ENCODE data around the gene ITLN1.

ITLN1 gene

DNA sequence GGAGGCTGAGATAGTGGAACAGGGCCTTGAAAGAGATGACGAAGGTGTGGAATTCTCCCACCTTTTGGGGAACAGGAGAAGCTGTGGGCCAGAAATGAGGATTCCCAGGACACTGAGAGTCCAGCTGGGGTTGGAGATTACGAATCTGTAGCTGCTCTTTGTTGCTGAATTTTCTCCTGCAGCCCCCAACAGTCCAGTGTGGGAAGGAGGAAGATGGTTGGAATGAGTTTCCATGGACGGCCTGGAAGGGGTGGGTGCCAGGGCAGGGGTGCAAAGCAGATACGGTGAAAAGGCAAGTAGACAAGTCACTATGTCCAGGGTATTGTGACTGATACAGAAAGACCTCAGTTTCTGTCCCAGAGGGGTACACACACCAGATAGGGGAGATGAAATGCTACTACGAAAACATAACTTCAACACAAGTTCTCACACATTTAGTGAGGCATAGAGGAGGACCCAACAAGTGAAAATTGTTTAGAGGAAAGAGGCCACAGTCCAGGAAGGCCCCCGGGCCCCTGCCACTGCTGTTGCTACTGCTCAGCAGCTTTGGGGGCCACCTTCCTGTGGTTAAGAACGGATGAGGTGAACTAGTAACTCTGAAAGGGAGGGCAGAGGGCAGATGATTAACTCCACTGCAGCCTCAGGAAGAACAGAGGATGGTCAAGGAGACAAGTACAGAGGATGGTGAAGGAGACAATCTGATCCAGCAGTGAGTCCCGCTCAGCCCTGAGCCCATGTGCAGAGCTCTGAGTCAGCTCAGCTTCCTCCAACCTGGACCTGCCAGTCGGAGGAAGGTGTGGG lies 29.6 kb downstream of the ITLN1 start:
- ATAC-seq = no peak

DNA sequence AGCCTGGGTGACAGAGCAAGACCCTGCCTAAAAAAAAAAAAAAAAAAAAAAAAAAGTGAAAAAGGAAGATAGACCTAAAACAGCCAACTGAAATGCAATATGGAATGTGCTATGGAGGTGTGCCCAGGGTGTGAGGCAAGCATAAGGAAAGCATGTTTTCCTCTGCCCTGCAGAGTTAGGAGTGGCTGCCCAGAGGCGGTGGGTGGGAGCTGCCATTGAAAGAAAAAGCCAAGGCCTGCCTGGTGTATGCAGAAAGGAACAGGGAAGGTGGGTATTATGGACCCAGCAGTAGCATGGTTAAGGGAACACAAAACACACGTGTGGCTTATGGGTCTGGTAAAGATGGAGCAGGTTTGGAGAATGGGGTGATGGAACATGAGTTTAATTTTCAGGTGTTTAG lies 31.2 kb downstream of the ITLN1 start:
- ATAC-seq = no peak

GRCh38 chr1:160853014-160853413 lies 32.0 kb downstream of the ITLN1 start:
- ATAC-seq = no peak

GRCh38 chr1:160850993-160851392 lies 34.0 kb downstream of the ITLN1 start:
- no peak for ATAC-seq

- ATAC-seq = no peak
Measured at GRCh38 chr1:160850541-160850940, 34.4 kb downstream of the ITLN1 start.

DNA sequence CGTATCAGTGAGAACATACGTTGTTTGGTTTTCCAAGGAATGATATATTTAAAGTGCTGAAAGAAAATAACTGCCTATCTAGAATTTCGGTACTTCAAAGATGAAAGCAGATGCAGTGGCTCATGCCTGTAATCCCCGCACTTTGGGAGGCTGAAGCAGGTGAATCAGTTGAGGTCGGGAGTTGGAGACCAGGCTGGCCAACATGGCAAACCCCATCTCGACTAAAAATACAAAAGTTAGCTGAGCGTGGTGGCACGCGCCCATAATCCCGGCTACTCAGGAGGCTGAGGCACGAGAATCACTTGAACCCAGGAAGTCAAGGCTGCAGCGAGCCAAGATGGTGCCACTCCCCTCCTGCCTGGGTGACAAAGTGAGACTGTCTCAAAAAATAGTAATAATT lies 38.7 kb downstream of the ITLN1 start:
- no peak for ATAC-seq

GRCh38 chr1:160844447-160845232 lies 40.3 kb downstream of the ITLN1 start:
- no peak for ATAC-seq

GRCh38 chr1:160841079-160841478 lies 43.9 kb downstream of the ITLN1 start:
- no peak for ATAC-seq

GRCh38 chr1:160839746-160840145 lies 45.2 kb downstream of the ITLN1 start:
- ATAC-seq = no peak

DNA sequence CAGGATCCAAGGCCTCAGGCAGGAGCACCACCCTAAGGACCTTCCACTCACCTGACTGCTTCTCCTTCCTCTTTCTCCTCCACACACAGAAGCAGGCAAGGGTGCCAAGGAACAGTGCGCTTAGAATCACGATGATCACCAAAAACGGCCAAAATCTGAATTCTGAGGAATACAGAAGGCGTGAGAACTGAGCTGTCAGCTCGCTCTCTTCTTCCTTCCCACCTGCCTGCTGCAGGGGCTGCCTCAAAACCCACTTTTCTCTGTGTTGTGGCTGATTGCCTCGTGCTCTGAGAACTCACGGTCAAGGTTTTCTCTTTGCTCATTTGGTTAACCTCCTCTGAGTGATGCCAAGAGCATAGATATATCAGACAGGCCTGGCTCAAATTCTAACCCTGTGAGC lies 46.1 kb downstream of the ITLN1 start:
- no peak for ATAC-seq

DNA sequence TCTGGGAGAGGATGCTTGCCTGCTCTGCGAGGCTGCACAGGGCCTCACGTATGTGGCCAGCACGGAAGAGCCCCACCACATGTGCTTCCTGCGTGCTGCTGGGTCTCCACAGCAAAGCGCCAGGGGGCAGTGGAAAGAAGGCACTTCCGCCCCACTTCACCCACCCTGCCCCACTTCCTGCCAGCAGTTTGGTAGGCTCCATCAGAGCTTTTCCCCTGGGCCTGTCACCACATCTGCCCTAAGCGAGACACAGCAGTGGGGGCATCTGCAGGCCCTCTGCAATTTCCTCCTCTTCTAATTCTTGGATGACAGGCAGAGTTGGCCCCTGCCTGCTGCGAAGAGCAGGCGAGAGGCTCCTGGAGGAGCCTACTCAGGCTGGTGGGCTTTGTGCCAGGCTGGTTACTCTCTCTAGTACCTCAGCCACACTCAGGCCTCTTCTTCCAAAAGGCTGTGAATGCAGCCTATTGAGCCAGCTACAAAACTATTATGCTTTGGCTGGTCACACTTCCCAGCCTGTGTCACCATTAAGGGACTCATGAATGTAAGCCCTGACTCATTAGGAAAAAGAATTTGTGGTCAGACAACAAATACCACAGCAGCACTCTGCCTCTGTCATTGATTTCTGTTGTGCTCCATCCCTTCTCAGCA lies 47.3 kb downstream of the ITLN1 start:
- peak; percentile 88 to 92 for ATAC-seq

DNA sequence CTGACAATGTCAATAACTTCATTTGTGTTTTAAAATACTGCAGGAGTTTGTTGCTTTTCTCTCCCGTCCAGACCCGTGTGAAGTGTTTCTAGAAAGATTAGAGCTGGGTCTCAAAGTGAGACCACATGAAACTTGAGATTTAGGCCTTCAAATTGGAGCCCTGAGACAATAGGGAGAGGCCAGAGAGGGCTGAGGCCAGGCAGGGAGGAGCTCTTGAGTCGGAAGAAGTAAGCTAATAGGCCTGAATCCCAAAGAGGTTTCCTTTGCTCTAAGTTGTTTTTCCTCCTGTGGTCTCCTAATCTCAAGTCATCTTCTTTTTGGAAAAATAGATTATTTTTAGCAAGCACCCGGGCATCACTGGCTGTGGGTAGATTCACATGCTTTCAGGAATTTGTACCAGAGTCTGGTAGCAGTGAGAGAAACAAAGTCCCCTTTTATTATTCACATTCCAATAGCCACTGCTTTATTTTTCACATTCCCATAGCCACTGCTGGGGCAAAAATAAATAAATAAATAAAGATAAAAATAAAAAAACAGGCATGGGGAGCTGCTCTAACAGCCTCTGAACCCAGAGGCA lies 47.9 kb downstream of the ITLN1 start:
- ATAC-seq = no peak

- ATAC-seq = no peak
Measured at GRCh38 chr1:160836561-160836960, 48.4 kb downstream of the ITLN1 start.

- no peak for ATAC-seq
Measured at GRCh38 chr1:160835751-160836150, 49.2 kb downstream of the ITLN1 start.

GRCh38 chr1:160834945-160835565 lies 49.9 kb downstream of the ITLN1 start:
- ATAC-seq = no peak

GRCh38 chr1:160830321-160831153 lies 54.4 kb downstream of the ITLN1 start:
- peak; percentile 76 to 86 for ATAC-seq

DNA sequence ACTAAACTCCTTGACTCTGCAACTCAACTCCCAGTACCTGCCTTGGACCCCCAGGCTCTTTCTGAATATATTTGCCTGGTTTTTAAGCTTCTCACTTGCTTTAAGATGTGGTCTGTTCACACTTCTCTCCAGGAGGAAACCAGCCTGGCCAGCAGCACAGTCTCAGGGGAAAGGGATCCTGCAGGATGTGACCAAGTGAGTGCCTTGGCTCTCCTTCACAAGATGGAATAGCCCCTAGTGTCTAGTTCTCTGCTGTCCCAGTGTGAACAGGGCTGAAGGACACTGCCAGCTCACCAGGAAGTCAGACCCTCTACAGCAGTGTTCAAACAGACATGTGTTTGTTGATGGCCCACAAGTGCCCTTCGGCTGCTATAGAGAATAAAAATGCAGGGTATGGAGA lies 55.2 kb downstream of the ITLN1 start:
- ATAC-seq = no peak

GRCh38 chr1:160827418-160827817 lies 57.6 kb downstream of the ITLN1 start:
- no peak for ATAC-seq

DNA sequence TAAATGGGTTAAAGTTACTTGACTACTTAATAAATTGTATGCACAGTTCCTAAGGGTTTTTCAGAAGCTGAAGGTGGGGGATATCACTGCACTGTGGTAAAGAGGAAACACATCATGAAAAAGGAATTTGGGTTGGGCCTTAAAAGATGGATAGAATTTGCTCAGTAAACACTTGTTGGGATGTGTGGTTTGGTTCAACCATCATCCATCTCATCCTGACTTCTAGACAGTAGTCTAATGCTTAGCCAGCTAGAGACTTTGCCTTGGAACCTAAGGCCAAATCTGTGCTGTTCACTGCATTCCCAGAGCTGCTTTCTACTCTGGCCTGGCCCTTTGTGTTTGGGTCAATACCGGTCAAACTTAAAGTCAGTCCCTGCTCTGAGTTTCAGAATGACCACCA lies 58.4 kb downstream of the ITLN1 start:
- ATAC-seq = no peak

All from activated CD4-positive, CD25-positive, alpha-beta regulatory T cell treated with anti-CD3 and anti-CD28 coated beads, Interleukin-2, amount 50 U/mL, for 24 hours (primary cell).